Osteoblast (primary cell): ENCODE results near the gene ALOX15. TPM values are rescaled to one million over a fixed set of nuclear protein-coding genes. Genes with fewer than 3 reads are reported as not detected.

Experiments
- DNase-seq: peaks from one replicate; pipeline ENCODE4 v3.0.0; 2011; ENCODE audit warnings: low spot score, mixed read lengths; ENCODE audit not compliant: insufficient read length; ENCODE audit errors: missing footprints
- H2AFZ ChIP-seq: 2 replicates; pipeline ENCODE4 v1.6.0; 2011; ENCODE audit warnings: mild to moderate bottlenecking, low read length
- H3K27ac ChIP-seq: 2 replicates; pipeline ENCODE4 v1.5.1; 2011; ENCODE audit warnings: mild to moderate bottlenecking, low read depth, low read length, moderate library complexity
- H3K27me3 ChIP-seq: 2 replicates; pipeline ENCODE4 v1.6.0; 2012; ENCODE audit warnings: mild to moderate bottlenecking, control low read depth, inconsistent platforms, low read length, moderate library complexity; ENCODE audit not compliant: insufficient read depth
- H3K36me3 ChIP-seq: 2 replicates; pipeline ENCODE4 v1.5.1; 2011; ENCODE audit warnings: mild to moderate bottlenecking, low read length, control low read depth, moderate library complexity; ENCODE audit not compliant: insufficient read depth
- H3K4me1 ChIP-seq: 2 replicates; pipeline ENCODE4 v1.5.1; 2011; ENCODE audit warnings: mild to moderate bottlenecking, low read length, control low read depth, moderate library complexity; ENCODE audit not compliant: insufficient read depth
- H3K4me2 ChIP-seq: 2 replicates; pipeline ENCODE4 v1.6.0; 2011; ENCODE audit warnings: mild to moderate bottlenecking, low read length; ENCODE audit not compliant: insufficient read depth
- H3K4me3 ChIP-seq: fragments of 200-600 bp; sonication (generic); 3 replicates; pipeline ENCODE4 v1.5.1; 2012; ENCODE audit warnings: mild to moderate bottlenecking, low read length, inconsistent platforms; ENCODE audit not compliant: insufficient read depth
- H3K79me2 ChIP-seq: 2 replicates; pipeline ENCODE4 v1.6.0; 2012; ENCODE audit warnings: mild to moderate bottlenecking, low read length, control low read depth, inconsistent platforms; ENCODE audit not compliant: insufficient read depth
- H3K9me3 ChIP-seq: 2 replicates; pipeline ENCODE4 v1.5.1; 2011; ENCODE audit warnings: low read depth, low read length, control low read depth
- H4K20me1 ChIP-seq: 2 replicates; pipeline ENCODE4 v1.6.0; 2012; ENCODE audit warnings: mild to moderate bottlenecking, low read length, control low read depth; ENCODE audit not compliant: insufficient read depth
- CTCF ChIP-seq: IDR thresholded peaks from 2 replicates; pipeline ENCODE4 v1.5.1; 2011; ENCODE audit warnings: mild to moderate bottlenecking, low read depth, low read length, moderate library complexity; ENCODE audit errors: extremely low read depth
- small RNA-seq: library from RNA; depleted of rRNA; stranded (forward); fragments of <200 nt; gene quantifications from one replicate; pipeline ENCODE3, GENCODE V24; 2012
- total RNA-seq: library from RNA; depleted of rRNA; stranded (reverse); fragments of >200 nt; gene quantifications from 2 replicates; pipeline ENCODE4 v1.2.3, GENCODE V29; 2012

ALOX15 gene
- total RNA-seq, 1 donor, result not detected

- Histone ChIP-seq H3K4me2 (no peak overlapping the region), H3K9me3 (no peaks in the 10 kb centered on the region), H3K4me1 (no peaks in the 10 kb centered on the region), H3K4me3 (no peak overlapping the region), H3K27me3 (peaks cover 43% of the 10 kb centered on the region), H3K27ac (no peak overlapping the region), H3K36me3 (no peaks in the 10 kb centered on the region), H2AFZ (no peak overlapping the region), H3K79me2 (no peaks in the 10 kb centered on the region), H4K20me1 (no peaks in the 10 kb centered on the region)
- peak; percentile 13 for TF ChIP-seq CTCF
- peak; percentile 90 for DNase-seq
These were observed 57.7 kb downstream of the ALOX15 start for GRCh38 chr17:4583782-4584100.

GRCh38 chr17:4583206-4583605 is 58.3 kb downstream of the ALOX15 start:
- no peak overlapping the region for H3K27ac ChIP-seq
- H3K4me2 ChIP-seq, result no peak overlapping the region
- no peak for TF ChIP-seq CTCF
- H3K36me3 ChIP-seq, result no peaks in the 10 kb centered on the region
- H3K4me1 ChIP-seq, result no peaks in the 10 kb centered on the region
- H3K79me2 ChIP-seq, result no peaks in the 10 kb centered on the region
- peaks cover 43% of the 10 kb centered on the region for H3K27me3 ChIP-seq
- H4K20me1 ChIP-seq, result no peaks in the 10 kb centered on the region
- H2AFZ ChIP-seq, result no peak overlapping the region
- peak; percentile 72 for DNase-seq
- H3K4me3 ChIP-seq, result no peak overlapping the region
- no peaks in the 10 kb centered on the region for H3K9me3 ChIP-seq

GRCh38 chr17:4582691-4583090 is 58.8 kb downstream of the ALOX15 start:
- no peaks in the 10 kb centered on the region for H3K79me2 ChIP-seq
- H3K27me3 ChIP-seq, result peaks cover 43% of the 10 kb centered on the region
- peak; percentile 65 for DNase-seq
- H3K4me3 ChIP-seq, result no peak overlapping the region
- TF ChIP-seq CTCF, result no peak
- no peaks in the 10 kb centered on the region for H3K4me1 ChIP-seq
- no peaks in the 10 kb centered on the region for H3K36me3 ChIP-seq
- no peak overlapping the region for H3K27ac ChIP-seq
- no peaks in the 10 kb centered on the region for H3K9me3 ChIP-seq
- no peak overlapping the region for H3K4me2 ChIP-seq
- no peak overlapping the region for H2AFZ ChIP-seq
- no peaks in the 10 kb centered on the region for H4K20me1 ChIP-seq

GRCh38 chr17:4582101-4582501 is 59.4 kb downstream of the ALOX15 start:
- Histone ChIP-seq H3K79me2 (no peaks in the 10 kb centered on the region), H3K27ac (no peak overlapping the region), H3K4me2 (no peak overlapping the region), H2AFZ (no peak overlapping the region), H3K4me3 (no peak overlapping the region), H3K27me3 (peaks cover 40% of the 10 kb centered on the region), H3K36me3 (no peaks in the 10 kb centered on the region), H3K4me1 (no peaks in the 10 kb centered on the region), H4K20me1 (no peaks in the 10 kb centered on the region), H3K9me3 (no peaks in the 10 kb centered on the region)
- peak; percentile 72 for DNase-seq
- TF ChIP-seq CTCF, result no peak

Small RNA genes within 50 kb of the gene (small RNA-seq; reads per million reads assigned to genes)
- not detected for gene RNU6-955P

Other genes with a start within 250 kb of the ALOX15 start
- not detected in 2 replicates for gene SPNS3, start 207.7 kb downstream of the ALOX15 start, total RNA-seq
- under 0.01 TPM in 2 replicates for gene SPNS2, start 142.8 kb downstream of the ALOX15 start, total RNA-seq
- 47.1 and 49.2 TPM in 2 replicates for gene MYBBP1A, start 86.3 kb downstream of the ALOX15 start, total RNA-seq
- gene GGT6, start 81.1 kb downstream of the ALOX15 start, total RNA-seq, result not detected in 2 replicates
- not detected in 2 replicates for gene SMTNL2, start 57.1 kb downstream of the ALOX15 start, total RNA-seq
- gene PELP1, start 62.5 kb upstream of the ALOX15 start, total RNA-seq, result 18.6 and 19.9 TPM in 2 replicates
- 6.2 and 8.7 TPM in 2 replicates for gene ARRB2, start 69.0 kb upstream of the ALOX15 start, total RNA-seq
- gene MED11, start 89.8 kb upstream of the ALOX15 start, total RNA-seq, result 11.2 and 13.0 TPM in 2 replicates
- 0.59 and 1.4 TPM in 2 replicates for gene ZMYND15, start 98.2 kb upstream of the ALOX15 start, total RNA-seq
- gene CXCL16, start 98.2 kb upstream of the ALOX15 start, total RNA-seq, result 5.9 and 11.2 TPM in 2 replicates
- not detected in 2 replicates for gene TM4SF5, start 130.2 kb upstream of the ALOX15 start, total RNA-seq
- 0.29 TPM in 1 of 2 replicates, not detected in the other for gene VMO1, start 144.7 kb upstream of the ALOX15 start, total RNA-seq
- gene GLTPD2, start 147.3 kb upstream of the ALOX15 start, total RNA-seq, result not detected in 2 replicates
- gene PSMB6, start 154.5 kb upstream of the ALOX15 start, total RNA-seq, result 109 and 113 TPM in 2 replicates
- 18.9 and 19.9 TPM in 2 replicates for gene PLD2, start 165.5 kb upstream of the ALOX15 start, total RNA-seq
- gene MINK1, start 191.7 kb upstream of the ALOX15 start, total RNA-seq, result 34.4 and 35.9 TPM in 2 replicates